HG02678 (cell line): Measurements from ENCODE around the gene ATP13A1.
"Not testable (repeated sequence)": the region's sequence is repeated elsewhere in the genome, so short reads cannot be mapped to it uniquely, and the experiment has no call there.

Source experiments
- ATAC-seq: cut with Tn5 transposase; IDR thresholded peaks from one replicate; pipeline ENCODE4 v1.9.1; 2021; ENCODE audit warnings: mild to moderate bottlenecking, moderate library complexity; ENCODE audit not compliant: unreplicated experiment

The ATP13A1 gene

GRCh38 chr19:19624032-19624570 lies 39.4 kb downstream of the ATP13A1 start:
- no peak for ATAC-seq

GRCh38 chr19:19623383-19623782 lies 40.1 kb downstream of the ATP13A1 start:
- no peak for ATAC-seq

GRCh38 chr19:19619849-19620210 lies 43.6 kb downstream of the ATP13A1 start:
- ATAC-seq: no peak

GRCh38 chr19:19619181-19619848 lies 44.2 kb downstream of the ATP13A1 start:
- ATAC-seq: no peak

GRCh38 chr19:19618219-19619051 lies 45.0 kb downstream of the ATP13A1 start, which contains the start of gene PBX4:
TSS of gene PBX4 (minus strand) at chr19:19618687. CDS start at chr19:19618629, 58 bp downstream.
- ATAC-seq: peak; percentile 98

- no peak for ATAC-seq
Measured at GRCh38 chr19:19615086-19615485, 48.4 kb downstream of the ATP13A1 start.

GRCh38 chr19:19613506-19613905 lies 50.0 kb downstream of the ATP13A1 start:
- ATAC-seq: no peak

GRCh38 chr19:19610376-19611202 lies 52.9 kb downstream of the ATP13A1 start:
- ATAC-seq: no peak

GRCh38 chr19:19606686-19607085 lies 56.8 kb downstream of the ATP13A1 start:
- not testable (repeated sequence) for ATAC-seq

GRCh38 chr19:19606021-19606420 lies 57.5 kb downstream of the ATP13A1 start:
- no peak for ATAC-seq

- ATAC-seq: no peak
Measured at GRCh38 chr19:19602713-19603324, 60.7 kb downstream of the ATP13A1 start.

GRCh38 chr19:19602136-19602712 lies 61.3 kb downstream of the ATP13A1 start:
- no peak for ATAC-seq

GRCh38 chr19:19600793-19601330 lies 62.6 kb downstream of the ATP13A1 start:
- no peak for ATAC-seq

- not testable (repeated sequence) for ATAC-seq
Measured at GRCh38 chr19:19598728-19599451, 64.6 kb downstream of the ATP13A1 start.

- ATAC-seq: no peak
Measured at GRCh38 chr19:19597809-19598306, 65.6 kb downstream of the ATP13A1 start.
